Common myeloid progenitor, CD34-positive (primary cell): Measurements from ENCODE around the gene CEP44.

Experiments used
- CTCF ChIA-PET: fragments of 350-600 bp; sonication (Branson Sonifier 250); formaldehyde crosslinking; loops from one replicate; lab custom pipeline; 2021; ENCODE audit warnings: antibody characterized with exemption; lab: Charles Lee
- POLR2A ChIA-PET: fragments of 350-600 bp; sonication (Branson Sonifier 250); formaldehyde crosslinking; loops from one replicate; lab custom pipeline; 2021; ENCODE audit warnings: antibody characterized with exemption; lab: Charles Lee
- DNase-seq, 3 donors: peaks; one replicate each; pipeline versions ENCODE4 v3.0.0 to v3.0.0-alpha.2; 2013
- H3K27ac ChIP-seq, 2 experiments: 1 replicate in 1 of 2; 2 replicates in 1 of 2; pipeline ENCODE4 v1.7.0; 2013; ENCODE audit warnings: inconsistent platforms in 2 of 2, low read length in 2 of 2, mild to moderate bottlenecking in 2 of 2, low read depth in 1 of 2, moderate library complexity in 1 of 2; ENCODE audit not compliant: severe bottlenecking in 2 of 2, insufficient read depth in 1 of 2, poor library complexity in 1 of 2
- H3K27me3 ChIP-seq, 5 experiments: replicated peaks in 2 of 5; 1 replicate in 3 of 5; 2 replicates in 2 of 5; pipeline versions ENCODE4 v1.6.1 to v1.7.0; 2013; ENCODE audit warnings: low read length in 4 of 5, mild to moderate bottlenecking in 2 of 5, moderate library complexity in 2 of 5, inconsistent platforms in 1 of 5; ENCODE audit not compliant: insufficient read depth in 5 of 5, control insufficient read depth in 4 of 5
- H3K36me3 ChIP-seq, 4 experiments: 1 replicate in 2 of 4; 2 replicates in 2 of 4; pipeline versions ENCODE4 v1.6.1 to v1.7.0; 2013; ENCODE audit warnings: low read length in 3 of 4, control low read depth in 1 of 4, mild to moderate bottlenecking in 1 of 4; ENCODE audit not compliant: control insufficient read depth in 4 of 4, insufficient read depth in 4 of 4
- H3K4me1 ChIP-seq, 4 experiments: 1 replicate in 3 of 4; 2 replicates in 1 of 4; pipeline versions ENCODE4 v1.6.1 to v1.7.1; 2013; ENCODE audit warnings: low read length in 3 of 4, mild to moderate bottlenecking in 3 of 4, control low read depth in 1 of 4, inconsistent platforms in 1 of 4, moderate library complexity in 1 of 4; ENCODE audit not compliant: control insufficient read depth in 4 of 4, insufficient read depth in 4 of 4; ENCODE audit errors: control extremely low read depth in 1 of 4
- H3K4me3 ChIP-seq, 7 experiments: 1 replicate in 4 of 7; 2 replicates in 3 of 7; pipeline versions ENCODE4 v1.5.1 to v1.7.0; 2013; ENCODE audit warnings: mild to moderate bottlenecking in 7 of 7, low read length in 6 of 7, moderate library complexity in 6 of 7, inconsistent platforms in 2 of 7, low read depth in 2 of 7, control low read depth in 1 of 7; ENCODE audit not compliant: insufficient read depth in 4 of 7, control insufficient read depth in 1 of 7; ENCODE audit errors: extremely low read depth in 1 of 7
- H3K9me3 ChIP-seq, 5 experiments: 1 replicate in 4 of 5; 2 replicates in 1 of 5; pipeline versions ENCODE4 v1.6.1 to v1.7.1; 2013; ENCODE audit warnings: low read length in 4 of 5, mild to moderate bottlenecking in 2 of 5, inconsistent platforms in 1 of 5, low read depth in 1 of 5, moderate library complexity in 1 of 5; ENCODE audit not compliant: control insufficient read depth in 4 of 5, insufficient read depth in 2 of 5; ENCODE audit errors: control extremely low read depth in 1 of 5
- WGBS: methylation state at CpG from one replicate; pipeline ENCODE4 v1.1.5; 2013; ENCODE audit not compliant: insufficient coverage; 5-methylcytosine and 5-hydroxymethylcytosine counted together

The CEP44 gene

DNA sequence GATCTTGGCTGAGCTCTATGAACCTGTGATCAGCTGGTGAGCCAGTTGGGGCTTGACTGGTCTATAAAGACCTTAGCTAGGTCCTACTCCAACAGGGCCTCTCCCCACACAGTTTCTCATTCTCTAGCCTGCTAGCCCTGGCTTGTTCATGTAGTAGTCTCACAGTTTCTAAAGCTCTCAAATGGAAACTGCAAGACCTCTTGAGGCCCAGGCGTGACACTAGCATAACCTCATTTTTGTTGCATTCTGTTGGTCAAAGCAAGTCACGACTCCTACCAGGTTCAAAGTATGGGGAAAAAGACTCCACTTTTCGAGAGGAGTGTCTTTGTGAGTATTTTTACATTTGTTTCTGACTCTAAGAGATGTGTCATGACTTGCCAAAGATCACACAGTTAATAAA is 50.9 kb downstream of the CEP44 start:
- Histone ChIP-seq H3K4me3 (no peak overlapping the region), H3K27ac (no peak overlapping the region), H3K36me3 (no peaks in the 10 kb centered on the region), H3K9me3 (no peaks in the 10 kb centered on the region), H3K4me1 (no peaks in the 10 kb centered on the region), H3K27me3 (no peaks in the 10 kb centered on the region)
- POLR2A ChIA-PET: no interaction called here
- no peak for DNase-seq
- WGBS: 100% methylated on average over 1 of the region's 3 CpGs
- CTCF ChIA-PET: interaction anchor here (2.0 kb wide), 1 partner anchor 16 kb away, joined by 7 read pairs; no protein-coding TSS in a partner anchor

- CTCF ChIA-PET: no interaction called here
- no peak overlapping the region for H3K4me3 ChIP-seq
- H3K9me3 ChIP-seq: no peaks in the 10 kb centered on the region
- no peak for DNase-seq
- no peaks in the 10 kb centered on the region for H3K27me3 ChIP-seq
- H3K27ac ChIP-seq: no peak overlapping the region
- POLR2A ChIA-PET: no interaction called here
- H3K36me3 ChIP-seq: no peaks in the 10 kb centered on the region
- no peaks in the 10 kb centered on the region for H3K4me1 ChIP-seq
- WGBS: no CpG with 5 or more reads among the region's 2 CpGs
These were observed 57.0 kb downstream of the CEP44 start for GRCh38 chr4:174340714-174341113.

- H3K4me3 ChIP-seq: no peak overlapping the region
- H3K36me3 ChIP-seq: no peaks in the 10 kb centered on the region
- WGBS: 100% methylated on average over 1 of the region's 1 CpG
- ChIA-PET POLR2A (no interaction called here), CTCF (interaction anchor here (1.9 kb wide), 1 partner anchor 10 kb away, joined by 5 read pairs; no protein-coding TSS in a partner anchor)
- DNase-seq: no peak
- no peaks in the 10 kb centered on the region for H3K27me3 ChIP-seq
- H3K27ac ChIP-seq: no peak overlapping the region
- peaks cover 0 to 10% (median 9%) of the 10 kb centered on the region in 4 experiments for H3K4me1 ChIP-seq
- peaks cover 0 to 8% (median 3%) of the 10 kb centered on the region in 5 experiments for H3K9me3 ChIP-seq
These were observed 65.4 kb downstream of the CEP44 start for GRCh38 chr4:174349156-174349555.

DNA sequence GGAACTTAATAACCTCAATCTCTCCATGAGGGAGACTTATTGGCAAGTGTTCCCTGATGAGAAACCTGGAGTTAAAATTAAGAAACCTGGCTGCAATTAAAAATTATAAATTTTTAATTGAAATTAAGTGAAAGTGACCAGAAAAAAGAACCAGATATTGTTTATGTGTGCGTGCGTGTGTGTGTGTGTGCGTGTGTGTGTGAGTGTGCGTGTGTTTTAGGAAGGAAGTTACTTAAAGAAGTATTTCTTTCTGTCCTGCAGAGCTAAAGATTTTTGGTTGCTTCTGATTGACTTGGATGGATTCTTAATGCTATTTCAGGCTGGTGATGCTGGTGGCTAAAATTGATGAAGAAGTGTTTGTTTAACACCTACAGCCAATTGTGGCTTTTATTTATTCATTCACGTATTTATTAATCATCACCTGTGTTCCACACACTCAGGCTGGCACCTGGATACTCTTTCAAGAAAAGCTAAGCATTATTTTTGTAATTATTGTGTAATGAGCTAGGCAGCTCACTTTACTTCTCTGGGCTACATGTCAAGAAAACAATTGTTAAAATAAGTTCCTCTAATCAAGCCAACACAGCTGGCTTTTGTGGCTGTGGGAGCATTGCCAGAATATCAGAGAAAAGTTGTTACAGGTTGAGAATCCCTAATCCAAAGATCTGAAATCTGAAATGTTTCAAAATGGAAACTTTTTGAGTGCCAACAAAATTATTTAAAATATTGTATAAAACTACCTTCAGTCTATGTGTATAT is 68.5 kb downstream of the CEP44 start:
- no peaks in the 10 kb centered on the region for H3K36me3 ChIP-seq
- H3K4me3 ChIP-seq: no peak overlapping the region
- H3K27ac ChIP-seq: no peak overlapping the region
- H3K27me3 ChIP-seq: no peaks in the 10 kb centered on the region
- ChIA-PET POLR2A (no interaction called here), CTCF (no interaction called here)
- peak; percentile 32 to 90 (median 85) for DNase-seq
- 3% methylated on average over 4 of the region's 5 CpGs for WGBS
- peaks cover 0 to 8% (median 3%) of the 10 kb centered on the region in 5 experiments for H3K9me3 ChIP-seq
- H3K4me1 ChIP-seq: peaks cover 0 to 10% (median 9%) of the 10 kb centered on the region in 4 experiments

DNA sequence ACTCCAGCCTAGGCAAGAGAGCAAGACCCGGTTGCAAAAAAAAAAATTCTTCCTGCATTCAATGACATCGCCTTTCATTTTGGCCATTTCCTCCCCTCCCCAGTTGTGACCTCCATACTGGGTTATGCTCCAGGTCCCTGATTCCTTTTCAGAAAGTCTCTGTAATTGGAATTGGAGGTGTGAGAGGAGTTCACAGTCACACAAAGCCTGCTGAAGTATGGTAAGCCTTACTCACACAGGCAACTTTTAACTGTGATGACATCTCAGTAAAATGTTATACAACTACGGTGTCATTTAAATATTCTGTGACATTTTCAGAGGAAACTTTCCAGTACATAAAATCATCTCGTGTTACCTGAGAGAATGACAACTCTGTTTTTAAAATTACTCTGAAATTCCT is 73.6 kb downstream of the CEP44 start:
- WGBS: 100% methylated on average over 1 of the region's 4 CpGs
- POLR2A ChIA-PET: no interaction called here

GRCh38 chr4:174358410-174358809 is 74.7 kb downstream of the CEP44 start:
- H3K4me3 ChIP-seq: no peak overlapping the region
- WGBS: 92% methylated on average over 1 of the region's 1 CpG
- H3K27ac ChIP-seq: no peak overlapping the region
- H3K9me3 ChIP-seq: no peaks in the 10 kb centered on the region
- no peaks in the 10 kb centered on the region for H3K27me3 ChIP-seq
- no peak for DNase-seq
- H3K4me1 ChIP-seq: peaks cover 0 to 4% (median 4%) of the 10 kb centered on the region in 4 experiments
- no peaks in the 10 kb centered on the region for H3K36me3 ChIP-seq
- ChIA-PET POLR2A (interaction anchor here (0.6 to 0.7 kb wide), 2 partner anchors 26 to 74 kb away, joined by 3 to 8 read pairs; no protein-coding TSS in a partner anchor), CTCF (interaction anchor here (1.8 kb wide), 1 partner anchor 9 kb away, joined by 5 read pairs; no protein-coding TSS in a partner anchor)

More for the DNA sequence above, 73.6 kb downstream of the CEP44 start:
- Histone ChIP-seq H3K9me3 (no peaks in the 10 kb centered on the region), H3K27me3 (no peaks in the 10 kb centered on the region), H3K27ac (no peak overlapping the region), H3K36me3 (no peaks in the 10 kb centered on the region), H3K4me1 (peaks cover 3 to 10% (median 5%) of the 10 kb centered on the region in 4 experiments), H3K4me3 (no peak overlapping the region)
- DNase-seq: no peak
- CTCF ChIA-PET: no interaction called here

DNA sequence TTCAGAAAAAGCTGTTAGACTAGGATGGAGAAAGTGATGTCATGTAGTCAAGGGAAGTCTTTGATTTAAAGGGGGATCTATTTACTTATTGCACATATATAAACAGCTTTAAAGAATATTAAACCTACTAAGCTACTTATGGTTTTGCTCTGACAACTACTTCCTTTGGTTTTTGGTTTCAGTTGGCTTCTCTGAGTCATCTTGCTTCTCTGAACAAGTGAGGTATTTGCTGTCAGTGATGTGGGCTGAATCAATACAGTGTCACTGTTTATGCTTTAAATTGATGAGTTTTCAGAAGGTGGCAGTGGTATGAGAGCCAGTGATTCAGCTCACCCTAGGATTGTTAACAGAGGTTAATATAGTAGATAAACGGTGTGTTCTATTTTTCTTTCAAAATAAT is 75.1 kb downstream of the CEP44 start:
- no CpG with 5 or more reads among the region's 1 CpG for WGBS
- H3K36me3 ChIP-seq: no peaks in the 10 kb centered on the region
- ChIA-PET CTCF (interaction anchor here (1.8 kb wide), 1 partner anchor 10 kb away, joined by 5 read pairs; no protein-coding TSS in a partner anchor), POLR2A (interaction anchor here (0.6 to 0.7 kb wide), 2 partner anchors 26 to 74 kb away, joined by 3 to 8 read pairs; no protein-coding TSS in a partner anchor)
- H3K9me3 ChIP-seq: no peaks in the 10 kb centered on the region
- H3K4me3 ChIP-seq: no peak overlapping the region
- peaks cover 0 to 4% (median 4%) of the 10 kb centered on the region in 4 experiments for H3K4me1 ChIP-seq
- H3K27me3 ChIP-seq: no peaks in the 10 kb centered on the region
- DNase-seq: peak; percentile 23 to 85 (median 73)
- no peak overlapping the region for H3K27ac ChIP-seq
